Hematopoietic multipotent progenitor cell treated with erythropoietin and hydrocortisone succinate and interleukin-3 and kit ligand, for 4 days (in vitro differentiated cells): Measurements from ENCODE around the gene AR.
"Not testable (repeated sequence)": the region's sequence is repeated elsewhere in the genome, so short reads cannot be mapped to it uniquely, and the experiment has no call there.

Experiments
- DNase-seq: peaks from one replicate; pipeline ENCODE4 v3.0.0-alpha.2; 2015

Gene AR

GRCh38 chrX:67651437-67652142, 107.8 kb downstream of the AR start:
- DNase-seq, result no peak

- DNase-seq, result no peak
Measured at GRCh38 chrX:67652543-67652942, 108.7 kb downstream of the AR start.

GRCh38 chrX:67654301-67654700, 110.5 kb downstream of the AR start:
- DNase-seq, result no peak

GRCh38 chrX:67665583-67665982, 121.8 kb downstream of the AR start:
- DNase-seq, result no peak

GRCh38 chrX:67670717-67671116, 126.9 kb downstream of the AR start:
- not testable (repeated sequence) for DNase-seq

- no peak for DNase-seq
Measured at GRCh38 chrX:67673741-67674274, 130.0 kb downstream of the AR start.

GRCh38 chrX:67674741-67675140, 130.9 kb downstream of the AR start:
- no peak for DNase-seq

GRCh38 chrX:67684136-67684535, 140.3 kb downstream of the AR start:
- DNase-seq, result no peak

- DNase-seq, result no peak
Measured at GRCh38 chrX:67692246-67692645, 148.4 kb downstream of the AR start.

- DNase-seq, result no peak
Measured at GRCh38 chrX:67693928-67694327, 150.1 kb downstream of the AR start.

- DNase-seq, result no peak
Measured at GRCh38 chrX:67697452-67697851, 153.6 kb downstream of the AR start.

GRCh38 chrX:67700602-67701001, 156.8 kb downstream of the AR start:
- no peak for DNase-seq

- no peak for DNase-seq
Measured at GRCh38 chrX:67714004-67714403, 170.2 kb downstream of the AR start.

GRCh38 chrX:67717571-67717970, 173.8 kb downstream of the AR start:
- DNase-seq, result peak; percentile 2

- peak; percentile 16 for DNase-seq
Measured at GRCh38 chrX:67718926-67719325, 175.1 kb downstream of the AR start.

GRCh38 chrX:67720344-67720743, 176.5 kb downstream of the AR start:
- peak; percentile 48 for DNase-seq

- DNase-seq, result no peak
Measured at GRCh38 chrX:67721321-67721720, 177.5 kb downstream of the AR start.

GRCh38 chrX:67723580-67724351, 179.9 kb downstream of the AR start:
- DNase-seq, result no peak

- DNase-seq, result no peak
Measured at GRCh38 chrX:67724359-67725110, 180.7 kb downstream of the AR start.

GRCh38 chrX:67725471-67725870, 181.7 kb downstream of the AR start:
- DNase-seq, result no peak

GRCh38 chrX:67726018-67726417, 182.2 kb downstream of the AR start:
- DNase-seq, result peak; percentile 29

GRCh38 chrX:67727576-67727975, 183.8 kb downstream of the AR start:
- DNase-seq, result no peak

GRCh38 chrX:67730296-67730695, 186.5 kb downstream of the AR start:
- DNase-seq, result no peak

GRCh38 chrX:67731061-67731460, 187.2 kb downstream of the AR start:
- DNase-seq, result no peak
